SU-DHL-6 (cell line): ENCODE results near the gene SLC28A2.

ENCODE experiments used
- H2AFZ ChIP-seq: fragments of 200-600 bp; sonication (generic); 2 replicates; pipeline ENCODE4 v1.6.1; 2014; ENCODE audit warnings: low read depth, mild to moderate bottlenecking, moderate library complexity, mixed read lengths, antibody characterized with exemption, low read length; ENCODE audit not compliant: severe bottlenecking
- H3F3A ChIP-seq: fragments of 200-600 bp; shearing (Covaris generic); 2 replicates; pipeline ENCODE4 v1.6.0; 2016; ENCODE audit warnings: antibody characterized with exemption, mild to moderate bottlenecking; ENCODE audit not compliant: insufficient read depth
- H3K27ac ChIP-seq: fragments of 200-600 bp; sonication (generic); 2 replicates; pipeline ENCODE4 v1.5.1; 2016; ENCODE audit warnings: low read depth, mild to moderate bottlenecking, low read length, moderate library complexity, mixed read lengths
- H3K27me3 ChIP-seq: fragments of 200-600 bp; sonication (generic), shearing (Covaris generic); 2 replicates; pipeline ENCODE4 v1.6.0; 2014; ENCODE audit warnings: mild to moderate bottlenecking, low read length
- H3K36me3 ChIP-seq: fragments of 200-600 bp; sonication (generic); 2 replicates; pipeline ENCODE4 v1.6.1; 2014; ENCODE audit warnings: mild to moderate bottlenecking, low read length, mixed read lengths
- H3K4me2 ChIP-seq: fragments of 300-600, 200-600 bp; shearing (Covaris generic), sonication (generic); 2 replicates; pipeline ENCODE4 v1.6.0; 2014; ENCODE audit warnings: low read length, low read depth, mild to moderate bottlenecking; ENCODE audit not compliant: poor library complexity, severe bottlenecking
- H3K4me3 ChIP-seq: fragments of 200-600 bp; sonication (generic); 2 replicates; pipeline ENCODE4 v1.5.1; 2014; ENCODE audit warnings: antibody characterized with exemption, low read length, mild to moderate bottlenecking, mixed read lengths; ENCODE audit not compliant: insufficient read depth, poor library complexity, severe bottlenecking
- H3K79me2 ChIP-seq: fragments of 200-600 bp; sonication (generic); 2 replicates; pipeline ENCODE4 v1.6.1; 2014; ENCODE audit warnings: mild to moderate bottlenecking, low read length, moderate library complexity; ENCODE audit not compliant: insufficient read depth
- H3K9ac ChIP-seq: fragments of 200-600 bp; sonication (generic); 2 replicates; pipeline ENCODE4 v1.7.0; 2014; ENCODE audit warnings: mild to moderate bottlenecking, low read length
- H3K9me2 ChIP-seq: fragments of 200-600 bp; sonication (generic); replicated peaks from 2 replicates; pipeline ENCODE4 v1.6.1; 2014; ENCODE audit warnings: low read length; ENCODE audit not compliant: insufficient read depth
- H3K9me3 ChIP-seq: fragments of 200-600 bp; sonication (generic); 2 replicates; pipeline ENCODE4 v1.6.1; 2014; ENCODE audit warnings: low read length, mixed read lengths; ENCODE audit not compliant: insufficient read depth
- H4K20me1 ChIP-seq: fragments of 200-600 bp; sonication (generic); 2 replicates; pipeline ENCODE4 v1.6.1; 2014; ENCODE audit warnings: low read depth, mild to moderate bottlenecking, antibody characterized with exemption, low read length, moderate library complexity, mixed read lengths
- CTCF ChIP-seq: fragments of 200-600 bp; sonication (generic); IDR thresholded peaks from one replicate; pipeline ENCODE4 v1.5.1; 2017; ENCODE audit warnings: antibody characterized with exemption, mild to moderate bottlenecking, low read length, moderate library complexity; ENCODE audit not compliant: insufficient read depth, poor library complexity, severe bottlenecking
- EZH2phosphoT487 ChIP-seq: fragments of 200-600 bp; sonication (generic), shearing (Covaris generic); conservative IDR thresholded peaks from 2 replicates; pipeline ENCODE4 v1.6.1; 2018; ENCODE audit warnings: mild to moderate bottlenecking, antibody characterized with exemption, low read length, moderate library complexity, mixed read lengths

SLC28A2 gene

GRCh38 chr15:45268135-45268534, 16.1 kb downstream of the SLC28A2 start:
- no peaks in the 10 kb centered on the region for H3K79me2 ChIP-seq
- no peak for TF ChIP-seq CTCF
- no peak for TF ChIP-seq EZH2phosphoT487
- H3K9ac ChIP-seq: no peak overlapping the region
- no peaks in the 10 kb centered on the region for H4K20me1 ChIP-seq
- H3K9me3 ChIP-seq: no peaks in the 10 kb centered on the region
- H3K9me2 ChIP-seq: no peaks in the 10 kb centered on the region
- no peaks in the 10 kb centered on the region for H3K27me3 ChIP-seq
- H3K27ac ChIP-seq: no peak overlapping the region
- no peaks in the 10 kb centered on the region for H3K36me3 ChIP-seq
- no peak overlapping the region for H2AFZ ChIP-seq
- H3K4me2 ChIP-seq: no peak overlapping the region
- H3K4me3 ChIP-seq: no peak overlapping the region
- H3F3A ChIP-seq: no peaks in the 10 kb centered on the region

DNA sequence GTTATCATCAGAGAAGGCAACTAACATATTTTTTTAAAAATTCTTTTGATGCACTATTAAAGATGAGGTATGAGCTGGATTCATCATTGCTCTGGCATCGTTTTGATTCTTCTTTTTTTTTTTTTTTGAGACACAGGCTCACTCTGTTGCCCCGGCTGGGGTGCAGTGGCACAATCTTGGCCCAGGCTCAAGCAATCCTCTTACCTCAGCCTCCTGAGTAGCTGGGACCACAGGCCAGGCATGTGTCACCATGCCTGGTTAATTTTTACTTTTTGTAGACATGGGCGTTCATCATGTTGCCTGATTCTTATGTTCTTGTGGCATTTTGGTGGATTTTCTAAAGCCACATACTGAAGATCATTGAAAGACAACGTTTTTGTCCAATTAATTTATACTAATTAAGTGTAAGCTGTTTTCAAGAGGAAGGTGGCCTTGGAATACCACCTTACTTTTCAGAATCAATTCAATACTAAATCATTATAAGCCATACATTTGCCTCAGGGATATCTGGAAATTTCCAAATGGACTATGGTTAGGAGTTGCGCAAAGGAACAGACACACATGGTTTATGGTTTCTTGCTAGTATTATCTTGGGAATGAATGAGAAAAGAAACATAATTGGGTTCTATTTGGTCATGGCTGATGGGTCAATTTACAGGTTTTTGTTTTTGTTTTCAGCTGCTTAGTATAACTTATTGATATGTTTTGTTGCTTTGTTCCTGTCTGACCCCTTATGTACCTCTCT, 22.8 kb downstream of the SLC28A2 start:
- no peak for TF ChIP-seq CTCF
- TF ChIP-seq EZH2phosphoT487: no peak
- Histone ChIP-seq H3K27ac (no peak overlapping the region), H3K9ac (no peak overlapping the region), H2AFZ (no peak overlapping the region), H3K27me3 (no peaks in the 10 kb centered on the region), H3K9me2 (no peaks in the 10 kb centered on the region), H4K20me1 (no peaks in the 10 kb centered on the region), H3K4me2 (no peak overlapping the region), H3K4me3 (no peak overlapping the region), H3K79me2 (no peaks in the 10 kb centered on the region), H3F3A (no peaks in the 10 kb centered on the region), H3K9me3 (no peaks in the 10 kb centered on the region), H3K36me3 (no peaks in the 10 kb centered on the region)

DNA sequence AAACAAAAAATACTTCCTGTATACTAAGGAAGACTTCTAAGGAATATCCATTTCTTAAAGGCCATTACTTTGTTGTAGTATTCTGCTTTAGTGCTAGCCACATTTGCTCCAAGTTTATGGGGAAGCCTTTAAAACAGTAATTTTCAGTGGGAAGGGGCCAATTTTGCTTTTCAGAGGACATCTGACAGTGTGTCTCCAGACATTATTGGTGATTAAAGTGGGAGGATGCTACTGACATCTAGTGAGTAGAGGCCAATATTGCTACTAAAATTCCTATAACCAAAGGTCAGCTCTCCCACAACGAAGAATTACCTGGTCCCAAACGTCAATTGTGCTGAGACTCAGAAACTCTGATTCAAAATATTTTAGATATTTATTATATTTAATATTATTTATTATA, 24.8 kb downstream of the SLC28A2 start:
- H3K9me3 ChIP-seq: no peaks in the 10 kb centered on the region
- H3K9me2 ChIP-seq: no peaks in the 10 kb centered on the region
- no peaks in the 10 kb centered on the region for H3K79me2 ChIP-seq
- no peak overlapping the region for H3K4me3 ChIP-seq
- no peaks in the 10 kb centered on the region for H3K27me3 ChIP-seq
- H3F3A ChIP-seq: no peaks in the 10 kb centered on the region
- TF ChIP-seq CTCF (peak; percentile 21), EZH2phosphoT487 (no peak)
- H3K27ac ChIP-seq: no peak overlapping the region
- H4K20me1 ChIP-seq: no peaks in the 10 kb centered on the region
- H2AFZ ChIP-seq: peak overlapping the region; percentile 60
- H3K36me3 ChIP-seq: no peaks in the 10 kb centered on the region
- no peak overlapping the region for H3K9ac ChIP-seq
- no peak overlapping the region for H3K4me2 ChIP-seq
